ENCODE data around the gene ZFP36L1. TPM values are rescaled to one million over a fixed set of nuclear protein-coding genes. Genes with fewer than 3 reads are reported as not detected.

ZFP36L1 gene
- polyA plus RNA-seq, 1 experiment, result 52.7 TPM

DNA sequence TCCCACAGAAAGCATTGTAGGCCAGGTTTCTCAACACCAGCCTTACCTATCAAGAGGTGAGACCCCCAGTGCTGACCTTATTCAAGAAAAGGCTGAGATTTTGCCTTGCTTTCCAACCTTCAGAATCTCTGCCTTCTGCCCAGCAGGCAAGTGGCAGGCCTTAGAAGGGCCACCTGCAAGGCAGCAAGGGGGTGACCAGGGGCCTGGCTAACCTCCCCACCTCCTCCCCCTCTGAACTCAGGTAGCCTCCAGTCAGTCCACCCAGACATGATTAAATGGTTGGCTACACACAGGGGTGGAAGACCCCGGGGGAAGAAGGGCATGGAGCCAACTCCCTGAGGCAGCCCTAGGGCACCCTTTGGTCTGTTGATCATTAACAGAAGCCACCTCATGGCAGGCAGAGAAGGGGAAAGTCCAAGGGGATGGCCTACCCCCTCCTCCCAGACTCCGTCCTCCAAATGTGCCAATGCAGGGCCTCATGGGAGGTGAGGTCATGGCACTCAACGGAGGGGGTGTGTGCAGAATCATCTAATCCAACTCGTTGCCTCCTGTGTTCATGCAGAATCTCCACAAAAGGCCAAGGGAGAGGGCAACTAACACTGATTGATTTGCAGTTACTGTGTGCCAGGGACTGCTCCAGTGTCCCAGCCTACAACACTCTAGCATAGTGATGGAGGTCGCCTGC lies 8.5 kb downstream of the ZFP36L1 start:
- POLR2A ChIA-PET, result interaction anchor here (0.9 kb wide), 1 partner anchor 229 kb away, joined by 3 read pairs; no protein-coding TSS in a partner anchor
- no peak for DNase-seq (ENCODE audit: low read depth)
- CTCF ChIA-PET, result interaction anchor here (0.7 to 1.4 kb wide), 5 partner anchors 11 to 486 kb away, joined by 3 to 4 read pairs (median 3); no protein-coding TSS in a partner anchor
- Histone ChIP-seq H3K36me3 (ENCODE audit: control insufficient read depth, insufficient read depth, low read length) (peaks cover 6% of the 10 kb centered on the region), H3K4me3 (ENCODE audit: low read depth, low read length) (no peak overlapping the region), H3K27me3 (ENCODE audit: control insufficient read depth, insufficient read depth, low read length) (no peaks in the 10 kb centered on the region)
- TF ChIP-seq, protein P1, sequence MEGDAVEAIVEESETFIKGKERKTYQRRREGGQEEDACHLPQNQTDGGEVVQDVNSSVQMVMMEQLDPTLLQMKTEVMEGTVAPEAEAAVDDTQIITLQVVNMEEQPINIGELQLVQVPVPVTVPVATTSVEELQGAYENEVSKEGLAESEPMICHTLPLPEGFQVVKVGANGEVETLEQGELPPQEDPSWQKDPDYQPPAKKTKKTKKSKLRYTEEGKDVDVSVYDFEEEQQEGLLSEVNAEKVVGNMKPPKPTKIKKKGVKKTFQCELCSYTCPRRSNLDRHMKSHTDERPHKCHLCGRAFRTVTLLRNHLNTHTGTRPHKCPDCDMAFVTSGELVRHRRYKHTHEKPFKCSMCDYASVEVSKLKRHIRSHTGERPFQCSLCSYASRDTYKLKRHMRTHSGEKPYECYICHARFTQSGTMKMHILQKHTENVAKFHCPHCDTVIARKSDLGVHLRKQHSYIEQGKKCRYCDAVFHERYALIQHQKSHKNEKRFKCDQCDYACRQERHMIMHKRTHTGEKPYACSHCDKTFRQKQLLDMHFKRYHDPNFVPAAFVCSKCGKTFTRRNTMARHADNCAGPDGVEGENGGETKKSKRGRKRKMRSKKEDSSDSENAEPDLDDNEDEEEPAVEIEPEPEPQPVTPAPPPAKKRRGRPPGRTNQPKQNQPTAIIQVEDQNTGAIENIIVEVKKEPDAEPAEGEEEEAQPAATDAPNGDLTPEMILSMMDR (IDR thresholded peaks at IDR 0.05; ENCODE audit: insufficient read depth, low read depth, low read length), result no peak

DNA sequence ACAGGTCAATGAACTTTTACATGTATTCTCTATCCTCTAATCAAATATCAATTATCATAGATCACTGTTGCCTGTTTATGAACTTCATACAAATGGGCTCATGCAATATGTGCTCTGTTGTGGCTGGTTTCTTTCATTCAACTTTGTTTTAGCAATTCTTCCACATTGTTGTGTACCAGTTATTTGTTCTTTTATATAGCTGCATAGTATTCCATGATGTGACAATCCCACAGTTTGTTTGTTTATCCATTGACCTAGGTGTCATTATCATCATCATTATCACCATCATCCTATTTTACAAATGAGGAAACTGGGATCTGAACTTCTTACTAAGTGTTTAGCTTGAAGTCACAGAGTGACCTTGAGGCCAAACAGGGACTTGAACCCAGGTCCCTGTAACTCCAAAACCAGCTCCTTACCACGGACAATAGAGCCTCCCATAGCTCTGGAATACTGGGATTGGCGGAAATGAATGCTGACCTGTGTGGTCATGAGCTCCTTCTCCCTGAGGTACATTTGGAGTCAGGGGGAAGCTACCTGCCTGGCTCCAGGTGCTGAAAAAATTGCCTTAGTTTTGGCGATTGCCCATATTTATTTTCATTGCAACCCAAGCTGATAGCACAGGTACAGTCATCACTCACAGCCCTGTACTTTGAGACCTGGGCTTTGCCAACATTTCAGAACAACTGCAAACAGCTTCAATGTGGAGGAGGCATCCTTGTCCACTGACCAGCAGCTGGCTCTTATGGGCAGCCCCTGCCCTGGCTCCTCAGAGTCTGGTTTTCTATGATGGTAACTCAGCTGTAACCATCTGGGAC lies 9.2 kb downstream of the ZFP36L1 start:
- CTCF ChIA-PET, result interaction anchor here (0.7 kb wide), 1 partner anchor 54 kb away, joined by 3 read pairs; no protein-coding TSS in a partner anchor
- H3K27me3 ChIP-seq (ENCODE audit: control insufficient read depth, insufficient read depth, low read length), result no peaks in the 10 kb centered on the region

DNA sequence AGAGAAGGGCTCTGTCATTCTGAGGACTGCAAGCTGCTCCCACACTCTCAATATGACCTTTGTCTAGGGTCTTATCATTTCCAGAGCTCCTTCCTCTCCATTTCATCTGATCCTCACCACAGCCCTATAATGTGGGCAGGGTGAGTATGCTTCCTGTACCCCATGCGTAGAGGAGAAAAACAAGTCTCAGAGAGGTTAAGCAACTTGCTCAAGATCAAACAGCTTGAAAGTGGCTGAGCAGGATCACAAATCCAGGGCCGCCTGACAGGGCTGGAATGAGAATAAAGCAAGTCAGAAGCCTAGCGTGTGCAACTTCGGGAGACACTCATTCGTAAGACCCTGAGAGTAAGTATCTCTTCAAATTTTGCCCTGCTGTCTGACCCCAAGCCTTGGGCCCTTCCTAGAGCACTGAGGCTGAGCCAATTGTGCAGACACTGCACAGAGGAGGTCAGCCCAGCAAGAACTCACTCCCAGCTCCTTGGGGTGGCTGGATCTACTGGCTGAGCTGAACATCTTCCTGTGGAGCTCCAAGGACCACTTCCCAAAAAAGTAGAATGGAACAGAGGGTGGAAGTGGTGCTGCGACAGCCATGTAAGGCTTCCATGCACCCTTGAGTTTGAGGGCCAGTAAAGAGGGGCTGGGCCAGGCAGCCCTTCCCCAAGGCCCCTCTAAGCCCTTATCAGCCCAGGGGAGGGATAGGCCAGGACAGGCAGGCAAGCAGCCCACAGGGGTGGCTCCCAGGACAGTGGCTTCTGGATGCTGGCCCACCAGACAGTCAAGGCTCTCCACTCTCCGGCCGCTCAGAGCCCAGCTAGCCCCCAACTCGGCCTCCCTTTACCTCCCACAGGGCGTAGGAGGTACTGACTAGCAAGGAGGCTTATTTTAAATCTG lies 10.5 kb downstream of the ZFP36L1 start:
- ChIA-PET CTCF (interaction anchor here (1.3 kb wide), 1 partner anchor 34 kb away, joined by 3 read pairs; no protein-coding TSS in a partner anchor), POLR2A (no interaction called here)

More for the DNA sequence above, 9.2 kb downstream of the ZFP36L1 start:
- Histone ChIP-seq H3K36me3 (ENCODE audit: control insufficient read depth, insufficient read depth, low read length) (no peaks in the 10 kb centered on the region), H3K4me3 (ENCODE audit: low read depth, low read length) (no peak overlapping the region)
- TF ChIP-seq, protein P1 (IDR thresholded peaks at IDR 0.05; ENCODE audit: insufficient read depth, low read depth, low read length), result no peak
- POLR2A ChIA-PET, result no interaction called here
- DNase-seq (ENCODE audit: low read depth), result no peak

DNA sequence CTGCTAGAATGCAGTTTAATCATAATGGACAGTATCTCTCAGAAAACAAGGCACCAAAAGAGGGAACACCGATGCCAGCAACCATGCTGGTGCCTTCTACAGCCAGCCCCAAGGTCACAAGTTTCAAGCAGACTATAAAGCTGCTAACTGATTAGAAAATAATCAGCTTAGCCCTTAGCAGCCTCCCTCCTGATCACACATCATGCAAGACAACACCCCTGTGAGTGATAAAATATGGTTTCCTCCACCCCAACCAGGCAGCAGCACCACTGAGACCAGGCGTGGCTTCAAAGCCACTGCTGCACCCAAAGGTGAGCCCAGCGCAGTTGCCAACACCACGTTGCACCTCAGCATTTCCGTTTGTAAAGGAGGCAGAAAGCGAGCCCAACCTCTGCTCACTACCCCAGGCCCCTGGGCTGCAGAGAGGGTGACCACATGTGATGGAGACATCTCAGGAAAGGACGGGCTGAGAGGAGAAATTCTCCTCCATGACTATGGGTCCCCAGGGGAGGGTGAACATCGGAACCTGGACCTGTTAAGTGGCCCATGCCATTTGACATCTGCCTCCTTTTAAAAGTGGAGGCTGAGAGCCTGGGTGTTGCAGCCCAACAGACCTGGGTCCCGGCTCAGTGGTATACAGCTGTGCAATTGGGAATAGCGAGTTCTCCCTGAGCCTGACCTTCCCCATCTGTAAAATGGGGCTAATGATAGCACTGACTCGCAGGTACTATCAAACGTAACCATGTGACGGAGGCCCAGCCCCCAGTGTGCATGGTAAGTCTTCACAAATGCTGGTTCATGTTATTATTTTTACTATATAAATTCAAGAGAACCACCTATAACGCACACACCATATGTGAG lies 11.5 kb downstream of the ZFP36L1 start:
- TF ChIP-seq, protein P1 (IDR thresholded peaks at IDR 0.05; ENCODE audit: insufficient read depth, low read depth, low read length), result no peak
- ChIA-PET CTCF (interaction anchor here (1.3 kb wide), 2 partner anchors 35 to 533 kb away, joined by 3 to 8 read pairs; no protein-coding TSS in a partner anchor), POLR2A (no interaction called here)
- Histone ChIP-seq H3K36me3 (ENCODE audit: control insufficient read depth, insufficient read depth, low read length) (no peaks in the 10 kb centered on the region), H3K27me3 (ENCODE audit: control insufficient read depth, insufficient read depth, low read length) (no peaks in the 10 kb centered on the region), H3K4me3 (ENCODE audit: low read depth, low read length) (no peak overlapping the region)
- DNase-seq (ENCODE audit: low read depth), result no peak

More for the DNA sequence above, 10.5 kb downstream of the ZFP36L1 start:
- no peak for DNase-seq (ENCODE audit: low read depth)
- H3K36me3 ChIP-seq (ENCODE audit: control insufficient read depth, insufficient read depth, low read length), result no peaks in the 10 kb centered on the region
- H3K4me3 ChIP-seq (ENCODE audit: low read depth, low read length), result no peak overlapping the region
- no peaks in the 10 kb centered on the region for H3K27me3 ChIP-seq (ENCODE audit: control insufficient read depth, insufficient read depth, low read length)
- TF ChIP-seq, protein P1 (IDR thresholded peaks at IDR 0.05; ENCODE audit: insufficient read depth, low read depth, low read length), result no peak

All from BJ (cell line).